Gastroesophageal sphincter (tissue), 3 donors: ENCODE measurements around the gene NOS1AP.

Source experiments
- CTCF ChIP-seq, 4 experiments: fragments of 200-600 bp in 2 of 4; fragments of 450-650 bp in 2 of 4; sonication (generic) in 1 of 4; IDR thresholded peaks; one replicate each; pipeline ENCODE4 v1.5.1; 2017 to 2019; ENCODE audit warnings: antibody characterized with exemption in 4 of 4, mild to moderate bottlenecking in 2 of 4, moderate library complexity in 2 of 4
- EP300 ChIP-seq: sonication (generic); formaldehyde crosslinking; IDR thresholded peaks from one replicate; pipeline ENCODE4 v1.6.1; 2017; ENCODE audit warnings: antibody characterized with exemption, mild to moderate bottlenecking
- POLR2AphosphoS5 ChIP-seq: sonication (generic); formaldehyde crosslinking; IDR thresholded peaks from one replicate; pipeline ENCODE4 v1.6.1; 2017; ENCODE audit warnings: antibody characterized with exemption

GRCh38 chr1:162233937-162234336 is 164.4 kb downstream of the NOS1AP start:
- TF ChIP-seq POLR2AphosphoS5 = no peak
- TF ChIP-seq EP300 = no peak
- TF ChIP-seq CTCF (IDR thresholded peaks at IDR 0.05) = no peak
